GM21360 (cell line): Measurements from ENCODE around the gene TSSC4.

Experiments
- ATAC-seq: cut with Tn5 transposase; IDR thresholded peaks from one replicate; pipeline ENCODE4 v1.9.1; 2021; ENCODE audit warnings: mild to moderate bottlenecking, moderate library complexity; ENCODE audit not compliant: unreplicated experiment

Gene TSSC4

GRCh38 chr11:2398664-2399355 is 1.7 kb upstream of the TSSC4 start:
- no peak for ATAC-seq

GRCh38 chr11:2399488-2400068 is 972 bp upstream of the TSSC4 start:
- ATAC-seq, result peak; percentile 10

- no peak for ATAC-seq
These were observed 349 bp downstream of the TSSC4 start for GRCh38 chr11:2400762-2401435.

- no peak for ATAC-seq
These were observed 960 bp downstream of the TSSC4 start for GRCh38 chr11:2401436-2401984.

GRCh38 chr11:2402106-2402505 is 1.6 kb downstream of the TSSC4 start:
- ATAC-seq, result no peak

- ATAC-seq, result no peak
These were observed 2.5 kb downstream of the TSSC4 start for GRCh38 chr11:2402890-2403645.

- ATAC-seq, result no peak
These were observed 4.2 kb downstream of the TSSC4 start for GRCh38 chr11:2404735-2405196.

- ATAC-seq, result no peak
These were observed 5.9 kb downstream of the TSSC4 start for GRCh38 chr11:2406451-2406850.

GRCh38 chr11:2406878-2407410 is 6.4 kb downstream of the TSSC4 start:
- ATAC-seq, result no peak

- ATAC-seq, result no peak
These were observed 8.1 kb downstream of the TSSC4 start for GRCh38 chr11:2408671-2409070.

GRCh38 chr11:2409126-2409525 is 8.6 kb downstream of the TSSC4 start:
- no peak for ATAC-seq

GRCh38 chr11:2409611-2410468 is 9.3 kb downstream of the TSSC4 start:
- no peak for ATAC-seq

- no peak for ATAC-seq
These were observed 10.1 kb downstream of the TSSC4 start for GRCh38 chr11:2410616-2411015.

GRCh38 chr11:2411446-2412305 is 11.1 kb downstream of the TSSC4 start:
- no peak for ATAC-seq

GRCh38 chr11:2412323-2412722 is 11.8 kb downstream of the TSSC4 start:
- ATAC-seq, result no peak

GRCh38 chr11:2413742-2414579 is 13.4 kb downstream of the TSSC4 start:
- ATAC-seq, result no peak

GRCh38 chr11:2414616-2415015 is 14.1 kb downstream of the TSSC4 start:
- no peak for ATAC-seq

- ATAC-seq, result no peak
These were observed 14.6 kb downstream of the TSSC4 start for GRCh38 chr11:2415171-2415570.
